Breast epithelium (tissue), 4 donors: Measurements from ENCODE around the gene GPR61. TPM values are rescaled to one million over a fixed set of nuclear protein-coding genes. Genes with fewer than 3 reads are reported as not detected.

Source experiments
- DNase-seq, 2 donors: peaks; one replicate each; pipeline ENCODE4 v3.0.0-alpha.2; 2019; ENCODE audit warnings: low spot score in 2 of 2
- H3K27ac ChIP-seq, 2 donors: fragments of 200-600 bp; sonication (generic) in 1 of 2; one replicate each; pipeline ENCODE4 v1.5.1; 2016 to 2019; ENCODE audit warnings: mild to moderate bottlenecking in 1 of 2
- H3K27me3 ChIP-seq, 2 donors: fragments of 200-600 bp; sonication (generic) in 1 of 2; one replicate each; pipeline versions ENCODE4 v1.5.1 to v1.6.0; 2017 to 2019; ENCODE audit warnings: control low read depth in 1 of 2, mild to moderate bottlenecking in 1 of 2
- H3K36me3 ChIP-seq: fragments of 200-600 bp; one replicate; pipeline ENCODE4 v1.5.1; 2019
- H3K4me1 ChIP-seq, 2 donors: fragments of 200-600 bp; sonication (generic); one replicate each; pipeline ENCODE4 v1.5.1; 2016 to 2019; ENCODE audit warnings: control low read depth in 1 of 2
- H3K4me3 ChIP-seq, 3 donors: fragments of 200-600 bp; sonication (generic); 1 replicate in 2 of 3; 2 replicates in 1 of 3; pipeline ENCODE4 v1.5.1; 2016 to 2019; ENCODE audit warnings: mild to moderate bottlenecking in 3 of 3, moderate library complexity in 2 of 3
- H3K9me3 ChIP-seq, 2 donors: fragments of 200-600 bp; sonication (generic) in 1 of 2; one replicate each; pipeline ENCODE4 v1.5.1; 2016 to 2019; ENCODE audit warnings: control low read depth in 1 of 2
- CTCF ChIP-seq, 3 donors: fragments of 450-650 bp; IDR thresholded peaks; one replicate each; pipeline ENCODE4 v1.5.1; 2016 to 2017; ENCODE audit warnings: antibody characterized with exemption in 3 of 3, mild to moderate bottlenecking in 3 of 3, moderate library complexity in 3 of 3
- POLR2A ChIP-seq: fragments of 450-650 bp; IDR thresholded peaks from one replicate; pipeline ENCODE4 v1.6.1; 2016; ENCODE audit warnings: antibody characterized with exemption, mild to moderate bottlenecking, moderate library complexity
- POLR2AphosphoS5 ChIP-seq, 3 donors: sonication (generic); formaldehyde crosslinking; IDR thresholded peaks; one replicate each; pipeline ENCODE4 v1.6.1; 2017; ENCODE audit warnings: antibody characterized with exemption in 3 of 3
- intact Hi-C: fragments of 100-400 bp; cut with DNase I; formaldehyde crosslinking; loops from one replicate; pipeline ENCODE4 v1.15.1; 2023; ENCODE audit warnings: low total_unique reads
- total RNA-seq, 3 donors: library from RNA; depleted of rRNA; stranded (reverse); fragments of >200 nt; gene quantifications; one replicate each; pipeline ENCODE4 v1.1.0, GENCODE V29; 2016

Gene GPR61
- total RNA-seq, 3 donors from 2014 or later = not detected

- Histone ChIP-seq H3K9me3 (no peaks in the 10 kb centered on the region), H3K4me1 (no peaks in the 10 kb centered on the region), H3K4me3 (no peak overlapping the region), H3K36me3 (no peaks in the 10 kb centered on the region), H3K27me3 (no peaks in the 10 kb centered on the region), H3K27ac (no peak overlapping the region)
- TF ChIP-seq POLR2A (no peak), CTCF (IDR thresholded peaks at IDR 0.05) (no peak), POLR2AphosphoS5 (IDR thresholded peaks at IDR 0.05) (no peak)
- intact Hi-C loops = no loop called here
- DNase-seq = no peak
These were observed 45.1 kb downstream of the GPR61 start for GRCh38 chr1:109584766-109585165.

GRCh38 chr1:109586055-109586454 is 46.4 kb downstream of the GPR61 start:
- TF ChIP-seq POLR2A (no peak), CTCF (IDR thresholded peaks at IDR 0.05) (no peak), POLR2AphosphoS5 (IDR thresholded peaks at IDR 0.05) (no peak)
- Histone ChIP-seq H3K4me1 (no peaks in the 10 kb centered on the region), H3K27ac (no peak overlapping the region), H3K9me3 (no peaks in the 10 kb centered on the region), H3K36me3 (no peaks in the 10 kb centered on the region), H3K27me3 (no peaks in the 10 kb centered on the region), H3K4me3 (no peak overlapping the region)
- DNase-seq = no peak
- intact Hi-C loops = no loop called here

GRCh38 chr1:109589177-109589576 is 49.5 kb downstream of the GPR61 start:
- Histone ChIP-seq H3K4me1 (no peaks in the 10 kb centered on the region), H3K4me3 (no peak overlapping the region), H3K9me3 (no peaks in the 10 kb centered on the region), H3K36me3 (no peaks in the 10 kb centered on the region), H3K27ac (no peak overlapping the region), H3K27me3 (no peaks in the 10 kb centered on the region)
- DNase-seq = no peak
- intact Hi-C loops = no loop called here
- TF ChIP-seq POLR2AphosphoS5 (IDR thresholded peaks at IDR 0.05) = no peak
- TF ChIP-seq CTCF (IDR thresholded peaks at IDR 0.05) = no peak
- no peak for TF ChIP-seq POLR2A

GRCh38 chr1:109589679-109590078 is 50.0 kb downstream of the GPR61 start:
- DNase-seq = no peak

GRCh38 chr1:109592916-109593315 is 53.2 kb downstream of the GPR61 start:
- Histone ChIP-seq H3K36me3 (no peaks in the 10 kb centered on the region), H3K4me1 (no peaks in the 10 kb centered on the region), H3K9me3 (no peaks in the 10 kb centered on the region), H3K27ac (no peak overlapping the region), H3K4me3 (no peak overlapping the region), H3K27me3 (no peaks in the 10 kb centered on the region)
- no peak for DNase-seq
- intact Hi-C loops = no loop called here
- no peak for TF ChIP-seq CTCF (IDR thresholded peaks at IDR 0.05)
- no peak for TF ChIP-seq POLR2A
- no peak for TF ChIP-seq POLR2AphosphoS5 (IDR thresholded peaks at IDR 0.05)

More at GRCh38 chr1:109589679-109590078, 50.0 kb downstream of the GPR61 start:
- Histone ChIP-seq H3K27me3 (no peaks in the 10 kb centered on the region), H3K4me3 (no peak overlapping the region), H3K36me3 (no peaks in the 10 kb centered on the region), H3K27ac (no peak overlapping the region), H3K4me1 (no peaks in the 10 kb centered on the region), H3K9me3 (no peaks in the 10 kb centered on the region)
- TF ChIP-seq POLR2AphosphoS5 (IDR thresholded peaks at IDR 0.05) = no peak
- TF ChIP-seq CTCF (IDR thresholded peaks at IDR 0.05) = no peak
- TF ChIP-seq POLR2A = no peak
- intact Hi-C loops = no loop called here
